Activated CD8-positive, alpha-beta memory T cell treated with anti-CD3 and anti-CD28 coated beads for 4 hours (primary cell): ENCODE measurements around the gene DUT.
A peak's percentile ranks its signal among the peaks of the same experiment; 100 is the strongest.
"Not testable (repeated sequence)": the region's sequence is repeated elsewhere in the genome, so short reads cannot be mapped to it uniquely, and the experiment has no call there.

ENCODE experiments used
- DNase-seq, 2 donors: peaks; one replicate each; pipeline ENCODE4 v3.0.0-alpha.2; 2020; ENCODE audit warnings: low read depth in 2 of 2

DUT gene

DNA sequence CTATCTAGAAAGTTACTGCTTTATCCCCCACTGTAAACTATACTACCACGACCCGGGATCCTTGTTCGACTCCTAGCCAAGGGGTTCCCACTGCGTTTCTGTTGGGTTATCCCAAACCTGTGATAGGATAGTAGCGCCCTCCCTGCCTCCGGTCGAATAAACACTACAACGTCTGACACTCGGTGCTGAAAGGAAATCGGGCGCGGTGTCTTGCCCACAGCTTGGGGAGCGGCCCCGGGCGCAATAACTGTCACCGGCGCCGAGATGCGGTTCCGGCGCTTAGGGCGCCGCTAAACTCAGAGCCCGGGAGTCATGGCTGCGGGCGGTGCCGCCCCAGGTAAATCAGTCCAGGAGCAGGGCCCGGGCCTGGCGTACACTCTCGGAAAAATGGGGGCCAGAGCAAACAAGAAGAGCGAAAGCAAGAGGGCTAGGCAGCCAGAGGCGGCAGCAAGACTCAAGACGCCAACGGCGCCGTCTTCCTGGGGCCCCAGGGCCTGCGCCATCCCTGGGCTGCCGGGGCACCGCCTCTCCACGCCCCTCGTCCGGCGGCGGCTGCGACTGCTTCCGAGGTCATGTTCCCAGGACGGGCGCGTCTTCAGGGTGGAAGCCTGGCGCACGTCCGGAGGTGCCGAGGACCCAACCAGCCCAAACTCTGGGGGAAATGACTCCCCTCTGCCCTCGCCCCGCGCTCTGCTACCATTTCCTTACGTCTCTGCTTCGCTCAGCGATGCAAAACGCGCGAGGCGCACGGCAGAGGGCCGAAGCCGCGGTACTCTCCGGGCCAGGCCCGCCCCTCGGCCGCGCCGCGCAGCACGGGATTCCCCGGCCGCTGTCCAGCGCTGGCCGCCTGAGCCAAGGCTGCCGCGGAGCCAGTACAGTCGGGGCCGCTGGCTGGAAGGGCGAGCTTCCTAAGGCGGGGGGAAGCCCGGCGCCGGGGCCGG lies at the start of gene DUT:
Gene DUT (plus strand): TSS at position 575 of the 941 bp plus-strand sequence. CDS start 87 bp downstream, at position 662.
- peak; percentile 41 to 55 for DNase-seq

DNA sequence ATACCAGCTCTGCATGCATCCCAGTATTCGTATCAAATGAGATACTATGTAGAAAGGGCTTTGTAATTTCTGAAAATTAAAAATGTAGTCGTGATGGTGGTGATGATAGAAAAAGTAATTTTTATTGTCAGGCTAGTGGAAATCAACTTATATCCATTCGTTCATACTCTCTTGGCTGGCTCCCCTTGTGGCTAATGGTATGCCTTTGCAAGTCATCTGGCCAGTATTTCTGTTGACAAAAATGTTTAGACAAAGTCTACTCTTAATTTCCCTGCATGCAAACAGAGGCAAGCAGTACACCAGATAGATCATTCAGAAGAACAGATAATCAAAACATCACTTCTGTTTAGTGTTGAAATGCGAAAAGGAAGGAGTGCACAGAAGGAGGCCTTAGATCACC lies 49.6 kb upstream of the DUT start:
- DNase-seq, result no peak

DNA sequence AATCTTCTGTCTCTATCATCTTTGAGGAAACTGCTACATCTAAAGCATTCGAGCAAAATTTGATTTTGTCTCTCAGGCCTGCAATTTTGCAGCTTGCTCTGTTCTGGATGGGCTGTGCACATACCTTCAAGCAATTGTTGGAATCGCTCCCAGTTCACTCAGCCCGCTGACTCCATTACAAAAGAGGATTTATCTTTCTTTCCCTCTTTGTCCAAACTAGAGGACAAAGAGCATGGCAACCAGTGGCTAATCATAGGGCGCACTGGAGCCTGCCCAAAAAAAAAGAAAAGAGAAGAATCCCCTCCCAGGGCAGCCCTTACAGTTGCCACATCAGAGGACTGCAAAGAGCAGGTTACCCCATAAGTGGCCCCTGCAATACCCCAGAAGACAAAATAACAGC lies 49.0 kb upstream of the DUT start:
- no peak for DNase-seq

DNA sequence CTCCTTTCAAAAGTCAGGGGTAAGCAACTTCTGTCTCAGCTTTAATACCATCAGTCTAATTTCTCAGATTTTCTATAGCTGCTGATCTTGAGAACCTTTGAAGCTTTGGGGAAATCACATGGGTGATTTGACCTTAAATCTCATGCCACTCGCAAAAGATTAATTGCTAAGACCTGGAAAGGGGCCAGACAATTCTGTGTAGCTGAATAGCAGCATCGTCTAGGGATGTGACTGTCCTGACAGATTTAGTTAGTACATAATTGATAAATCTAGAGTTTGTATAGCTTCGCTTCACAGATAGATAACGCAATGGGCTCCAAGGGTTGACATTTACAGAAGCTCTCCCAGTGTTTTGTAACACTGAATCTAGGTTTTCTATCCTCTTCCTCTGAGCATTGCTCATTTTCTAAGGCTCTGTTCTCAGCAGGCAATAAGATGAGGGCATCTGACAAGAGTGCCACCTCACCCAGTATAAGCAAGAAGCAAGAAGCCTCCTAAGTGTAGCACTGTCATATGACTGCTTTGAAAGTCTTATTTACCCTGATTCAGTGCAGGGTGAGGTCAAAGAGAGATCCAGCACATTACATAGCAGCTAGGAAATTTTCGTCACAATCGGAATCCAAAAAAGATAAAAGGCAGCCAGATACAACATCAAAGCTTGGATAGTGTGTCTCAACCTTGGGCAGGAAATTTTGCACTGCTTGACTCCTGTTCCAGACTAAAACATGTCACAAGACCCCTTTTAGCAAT lies 47.7 kb upstream of the DUT start:
- DNase-seq, result no peak

DNA sequence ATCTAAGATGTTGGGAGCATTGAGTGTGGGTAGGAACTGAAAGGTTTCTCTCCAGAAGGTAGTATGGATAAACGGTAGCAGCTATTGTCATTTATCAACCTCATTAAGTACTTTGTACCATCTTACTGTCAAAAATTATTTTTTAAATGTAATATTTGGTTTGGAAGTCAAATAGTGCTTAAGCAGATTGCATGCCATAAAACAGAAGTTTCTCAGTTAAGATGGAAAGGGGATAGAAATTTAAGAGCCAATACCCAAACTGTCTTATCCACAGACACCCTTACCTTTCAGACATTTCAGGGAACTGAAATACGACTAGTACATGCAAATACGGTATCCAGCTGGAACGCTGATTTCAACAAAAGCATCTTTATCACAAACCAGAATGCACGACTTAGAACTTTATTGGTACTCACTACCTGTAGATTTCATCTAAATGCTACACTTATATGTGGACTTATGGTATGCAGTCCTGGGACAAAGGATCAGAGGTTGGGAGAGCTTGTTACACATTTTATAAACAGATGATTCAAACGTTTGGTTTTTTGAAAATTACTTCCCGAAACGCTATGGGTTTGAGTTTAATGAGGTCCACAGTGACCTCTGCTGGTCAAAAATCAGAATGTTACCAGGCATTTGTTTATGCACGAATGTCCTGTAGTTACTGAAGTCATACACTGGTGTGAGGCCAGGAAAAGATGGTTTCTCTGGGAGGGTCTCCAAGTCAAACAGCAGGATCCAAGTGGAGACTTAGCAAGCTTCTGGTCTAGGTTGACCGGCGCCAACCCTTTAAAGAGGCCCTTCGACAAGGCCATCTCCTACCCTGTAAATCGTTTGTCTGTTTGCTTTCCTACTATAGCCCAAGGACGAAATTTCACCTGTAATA lies 45.7 kb upstream of the DUT start:
- no peak for DNase-seq

DNA sequence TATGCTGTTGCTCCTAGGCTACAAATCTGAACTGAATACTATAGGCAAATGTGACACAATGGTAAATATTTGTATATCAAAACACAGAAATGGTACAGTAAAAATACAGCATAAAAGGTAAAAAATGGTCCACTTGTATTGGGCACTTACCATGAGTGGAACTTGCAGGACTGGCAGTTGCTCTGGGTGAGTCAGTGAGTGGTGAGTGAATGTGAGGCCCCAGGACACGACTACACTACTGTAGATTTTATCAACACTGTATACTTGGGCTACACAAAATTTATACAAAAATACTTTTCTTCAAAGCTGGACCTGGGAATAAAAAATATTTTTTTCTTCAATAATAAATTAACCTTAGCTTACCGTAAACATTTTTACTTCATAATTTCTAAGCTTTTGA lies 41.6 kb upstream of the DUT start:
- no peak for DNase-seq

DNA sequence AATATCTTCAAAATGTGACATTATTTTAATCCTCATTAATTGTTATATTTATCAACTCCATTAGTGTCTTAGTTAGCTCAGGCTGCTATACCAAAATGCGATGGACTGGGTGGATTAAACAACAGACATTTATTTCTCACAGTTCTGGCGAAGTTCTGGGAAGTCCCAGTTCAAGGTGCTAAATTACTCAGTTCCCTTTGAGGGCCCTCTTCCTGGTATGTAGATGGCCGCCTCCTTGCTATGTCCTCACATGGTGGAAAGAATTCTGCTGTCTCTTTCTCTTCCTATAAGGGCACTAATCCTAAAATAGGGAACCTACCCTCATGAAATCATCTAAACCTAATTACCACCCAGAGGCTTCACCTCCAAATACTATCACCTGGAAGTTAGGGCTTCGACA lies 38.8 kb upstream of the DUT start:
- DNase-seq, result no peak

DNA sequence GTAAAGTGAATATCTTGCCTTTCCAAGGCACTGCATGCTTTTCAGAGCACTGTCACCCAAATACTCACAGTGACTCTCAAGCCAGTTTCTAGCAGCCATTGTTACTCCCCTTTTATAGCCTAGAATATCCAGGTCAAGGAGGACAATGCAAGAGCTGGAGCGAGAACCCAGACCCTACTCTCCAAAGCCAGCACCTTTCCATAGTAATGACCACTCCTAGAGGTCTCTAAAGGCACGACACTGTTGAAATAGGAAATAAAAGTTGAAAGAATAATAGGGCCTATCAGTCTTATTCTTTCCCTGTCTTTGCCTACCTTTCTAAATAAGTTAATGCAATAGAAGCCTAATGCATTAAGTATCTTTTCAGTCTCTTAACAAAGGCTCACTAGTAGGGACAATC lies 33.6 kb upstream of the DUT start:
- no peak for DNase-seq

DNA sequence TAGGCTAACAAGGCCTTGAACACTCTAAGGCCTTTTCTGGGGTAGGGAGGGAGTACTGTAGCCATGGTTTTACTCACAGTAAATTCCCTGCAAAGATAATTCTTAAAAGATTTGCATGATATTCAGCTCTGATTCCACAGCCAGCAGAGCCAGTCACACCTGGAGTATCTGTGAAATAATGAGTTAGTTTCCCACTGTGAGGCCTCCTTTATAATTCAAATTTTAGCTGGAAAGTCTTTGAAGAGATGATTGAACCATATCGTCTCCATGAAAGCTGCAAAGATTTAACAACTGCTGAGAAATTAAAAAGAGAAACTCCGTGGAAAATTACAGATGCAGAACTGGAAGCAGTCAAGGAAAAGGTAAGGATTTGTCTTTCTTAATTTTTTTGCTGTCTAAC lies 32.3 kb upstream of the DUT start:
- DNase-seq, result no peak

DNA sequence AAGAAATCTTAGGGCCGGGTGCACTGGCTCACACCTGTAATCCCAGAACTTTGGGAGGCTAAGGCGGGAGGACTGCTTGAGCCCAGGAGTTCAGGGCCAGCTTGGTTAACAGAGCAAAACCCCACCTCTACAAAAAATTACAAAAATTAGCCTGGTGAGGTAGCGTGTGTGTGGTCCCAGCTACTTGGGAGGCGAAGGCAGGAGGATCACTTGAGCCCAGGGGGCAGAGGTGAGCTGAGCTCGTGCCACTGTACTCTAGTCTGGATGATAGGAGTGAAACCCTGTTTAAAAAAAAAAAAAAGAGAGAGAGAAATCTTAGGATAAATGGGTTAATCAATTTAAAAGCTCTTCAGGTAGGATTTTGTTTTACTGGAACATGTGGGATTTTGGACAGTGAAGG lies 31.2 kb upstream of the DUT start:
- no peak for DNase-seq

DNA sequence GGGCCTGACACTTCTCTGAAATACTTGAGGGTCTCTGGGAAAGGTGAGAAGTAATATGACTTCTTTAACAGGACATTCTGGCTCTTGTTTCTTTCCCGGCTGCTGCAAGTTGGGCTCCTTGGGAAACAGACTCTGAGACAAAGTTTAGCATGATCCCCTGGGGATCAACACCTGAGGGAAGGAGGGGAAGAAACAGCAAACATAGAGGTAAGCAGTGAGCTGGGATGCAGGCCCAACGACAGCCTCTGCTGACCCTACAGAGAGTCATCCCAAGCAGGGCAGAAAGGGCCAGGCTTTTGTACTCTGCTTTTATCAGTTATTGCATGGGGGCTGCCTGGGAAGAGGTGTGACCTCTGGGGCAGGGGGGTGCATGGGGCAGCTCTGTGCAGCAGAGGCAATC lies 26.8 kb upstream of the DUT start:
- DNase-seq, result no peak

DNA sequence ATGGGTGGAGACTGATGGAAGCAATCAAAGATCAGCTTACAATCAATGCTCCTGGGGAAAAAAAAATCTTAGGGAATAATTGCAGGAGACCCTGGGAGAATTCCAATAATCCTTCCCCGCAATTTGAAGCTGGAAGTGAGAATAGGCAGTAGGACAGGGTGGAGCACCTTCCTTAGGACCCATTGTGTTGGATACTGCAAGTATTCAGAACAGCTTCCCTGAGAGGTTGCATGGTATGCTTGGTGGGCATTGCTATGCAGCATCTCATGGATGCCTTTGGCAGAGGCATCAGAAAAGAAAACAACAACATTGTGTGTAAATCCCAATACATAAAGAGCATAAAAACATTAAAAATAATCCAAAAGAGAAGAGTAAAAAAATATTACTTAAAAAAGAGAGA lies 24.6 kb upstream of the DUT start:
- no peak for DNase-seq

DNA sequence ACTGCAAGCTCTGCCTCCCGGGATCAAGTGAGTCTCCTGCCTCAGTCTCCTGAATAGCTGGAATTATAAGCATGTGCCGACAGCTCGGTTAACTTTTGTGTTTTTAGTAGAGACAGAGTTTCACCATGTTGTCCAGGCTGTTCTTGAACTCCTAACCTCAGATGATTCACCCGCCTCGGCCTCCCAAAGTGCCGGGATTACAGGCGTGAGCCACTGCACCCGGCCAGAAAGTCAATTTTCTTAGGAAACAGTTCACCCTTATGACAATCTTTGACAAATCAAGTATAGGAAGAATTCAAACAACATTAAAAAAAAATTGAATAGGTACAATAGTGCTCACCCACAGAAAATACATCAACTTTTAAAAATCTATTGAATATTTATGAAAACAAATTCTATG lies 23.6 kb upstream of the DUT start:
- no peak for DNase-seq

DNA sequence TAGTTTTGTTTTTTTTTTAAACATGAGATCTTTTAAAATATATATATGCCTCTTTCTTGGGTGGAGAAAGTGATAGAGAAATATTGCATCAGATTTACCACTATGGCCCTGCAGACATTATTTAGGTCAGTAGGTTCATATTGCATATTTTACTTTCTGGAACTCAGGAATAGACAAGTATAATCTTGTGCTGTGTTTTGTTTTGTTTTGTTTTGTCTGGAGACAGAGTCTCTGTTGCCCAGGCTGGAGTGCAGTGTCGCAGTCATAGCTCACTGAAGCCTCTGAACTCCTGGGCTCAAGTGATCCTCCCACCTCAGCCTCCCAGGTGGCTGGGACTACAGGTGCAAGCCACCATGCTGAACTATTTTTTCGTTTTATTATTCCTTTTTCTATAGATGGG lies 21.5 kb upstream of the DUT start:
- DNase-seq, result no peak

DNA sequence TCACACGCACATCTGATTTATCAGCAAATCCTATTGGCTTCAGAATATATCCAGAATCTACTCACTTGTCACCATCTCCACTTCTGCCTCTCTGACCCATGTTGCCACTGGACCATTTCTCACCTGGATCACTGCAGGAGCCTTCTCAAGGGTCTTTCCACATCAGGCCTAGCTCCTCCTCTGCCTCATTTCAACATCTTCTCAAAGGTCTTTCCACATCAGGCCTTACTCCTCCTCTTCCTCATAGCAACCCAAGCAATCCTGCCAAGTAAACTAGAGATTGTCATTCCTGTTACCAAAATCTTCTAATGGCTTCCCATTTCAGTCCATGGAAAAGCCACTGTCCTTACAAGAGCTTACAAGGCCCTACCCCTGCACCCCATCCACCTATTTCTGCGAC lies 18.0 kb upstream of the DUT start:
- no peak for DNase-seq

DNA sequence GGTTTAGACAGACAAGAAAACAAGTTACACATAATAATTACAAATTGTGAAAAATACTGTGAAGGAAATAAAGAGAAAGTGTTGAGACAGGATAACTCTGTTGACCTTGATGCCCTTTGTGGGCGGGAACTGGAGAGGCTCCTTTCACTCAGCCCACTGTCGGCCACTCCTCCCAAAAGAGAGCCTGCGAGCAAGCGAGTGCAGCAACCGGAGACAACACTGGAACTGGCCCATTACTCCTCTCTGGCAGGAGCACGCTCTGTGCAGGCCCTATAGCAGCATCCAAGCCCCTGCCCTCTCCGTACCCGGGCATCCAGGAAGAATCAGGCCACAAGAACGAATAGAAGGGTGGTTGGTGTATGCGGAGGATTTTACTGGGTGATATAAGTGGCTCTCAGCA lies 16.2 kb upstream of the DUT start:
- no peak for DNase-seq

DNA sequence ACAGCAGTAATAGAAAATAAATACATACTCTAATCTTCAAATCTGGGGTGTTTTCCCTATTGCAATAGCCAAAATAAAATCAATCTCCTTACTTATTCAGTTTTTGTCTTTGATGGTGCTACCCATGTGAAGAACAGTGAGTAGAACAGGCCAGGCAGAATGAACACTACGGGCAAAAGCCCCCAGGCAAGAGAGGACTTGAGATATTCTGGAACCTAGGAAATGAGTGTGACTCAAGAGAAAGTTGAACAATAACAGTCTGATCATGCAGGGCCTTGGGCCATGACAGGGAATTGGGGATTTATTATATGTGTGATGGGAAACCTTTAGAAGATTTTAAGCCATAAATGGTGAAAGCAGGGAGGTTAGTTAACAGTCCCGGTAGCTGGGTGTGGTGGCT lies 14.0 kb upstream of the DUT start:
- DNase-seq, result no peak

DNA sequence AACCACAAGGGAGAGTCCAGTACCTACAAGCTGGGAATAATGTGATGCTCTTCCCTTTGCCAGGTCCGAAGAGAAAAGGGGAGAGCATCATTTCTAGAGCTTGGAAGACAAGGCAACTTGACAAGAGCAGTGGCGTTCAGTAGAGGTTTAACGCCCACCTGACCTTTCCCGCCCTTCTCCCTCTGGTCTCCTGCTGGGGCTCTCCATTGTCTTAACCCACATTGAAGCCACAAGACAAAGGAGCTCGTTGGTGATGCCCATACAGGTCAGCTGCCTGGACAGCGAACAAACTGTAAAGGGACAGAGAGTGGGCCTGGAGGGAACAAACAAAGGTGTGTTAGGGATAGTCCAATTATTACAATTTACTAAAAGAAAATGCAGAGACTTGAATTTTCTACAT lies 13.1 kb upstream of the DUT start:
- no peak for DNase-seq

DNA sequence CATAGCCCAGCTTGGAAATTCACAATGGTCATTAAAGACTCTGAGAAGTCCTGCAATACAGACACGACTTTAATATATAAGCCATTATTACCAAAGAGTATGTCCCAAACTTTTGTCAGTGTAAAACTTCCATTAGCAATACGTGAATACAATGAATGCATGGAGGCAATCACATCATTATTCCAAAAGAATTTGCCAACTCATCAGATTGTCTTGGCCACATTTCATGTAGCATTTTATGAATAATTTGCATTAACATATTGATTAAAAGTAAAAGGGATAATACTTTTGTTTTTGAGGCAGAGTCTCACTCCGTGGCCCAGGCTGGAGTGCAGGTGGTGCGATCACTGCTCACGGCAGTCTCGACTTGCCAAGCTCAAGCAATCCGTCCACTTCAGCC lies 7.9 kb upstream of the DUT start:
- no peak for DNase-seq

DNA sequence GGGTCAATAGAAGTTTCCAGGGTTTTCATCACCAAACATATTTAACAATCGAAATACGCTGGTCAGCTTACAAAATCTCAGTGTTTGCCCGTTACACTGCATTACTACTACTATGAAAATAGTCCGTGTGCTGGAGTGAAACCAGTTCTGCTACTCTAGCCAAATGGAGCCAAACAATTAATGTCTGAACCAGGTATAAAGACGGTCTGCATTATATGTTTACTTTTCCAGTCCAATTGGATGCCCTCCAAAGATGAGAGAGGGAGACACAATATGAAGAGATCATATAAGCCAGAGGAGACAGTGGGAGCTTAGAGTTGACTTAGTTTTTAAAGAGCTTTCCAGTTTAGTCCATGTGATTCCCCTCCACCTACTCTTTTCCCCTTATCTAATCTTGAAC lies 6.3 kb upstream of the DUT start:
- DNase-seq, result no peak

DNA sequence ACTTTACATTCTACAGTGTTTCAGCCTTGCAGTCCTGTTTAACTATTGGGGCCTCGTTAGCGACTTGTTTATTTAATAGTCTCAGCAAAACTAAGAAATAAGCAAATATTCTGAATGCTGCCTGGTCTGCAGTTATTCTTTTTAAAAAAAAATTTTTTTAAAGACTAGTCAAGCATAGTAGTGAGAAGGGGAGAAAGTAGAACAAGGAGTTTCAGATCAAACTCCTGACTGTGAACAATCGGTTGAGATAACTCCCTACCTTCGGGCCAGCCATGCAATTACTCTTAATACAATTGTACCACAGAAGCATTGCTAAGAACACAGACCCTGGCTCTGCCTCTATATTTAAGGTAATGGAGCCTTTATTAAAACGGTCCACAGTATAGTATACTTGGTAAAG lies 5.8 kb upstream of the DUT start:
- DNase-seq, result no peak

DNA sequence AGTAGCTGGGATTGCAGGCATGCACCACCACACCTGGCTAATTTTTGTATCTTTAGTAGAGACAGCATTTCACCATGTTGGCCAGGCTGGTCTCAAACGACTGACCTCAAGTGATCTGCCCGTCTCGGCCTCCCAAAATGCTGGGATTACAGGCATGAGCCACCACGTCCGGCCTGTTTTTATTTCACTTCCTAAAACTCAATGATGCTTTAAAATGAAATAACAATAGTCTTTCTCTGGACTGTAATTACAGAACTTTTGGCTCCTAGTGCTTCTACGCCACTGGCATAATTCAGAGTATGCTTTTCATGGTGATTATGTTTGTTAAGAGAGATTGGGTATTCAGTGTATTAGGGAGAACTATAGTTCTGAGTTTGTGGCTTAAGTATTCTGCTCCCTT lies 5.0 kb upstream of the DUT start:
- DNase-seq, result not testable (repeated sequence)
